Kidney epithelial cell (primary cell): Measurements from ENCODE around the gene APBB1IP. TPM values are rescaled to one million over a fixed set of nuclear protein-coding genes. Genes with fewer than 3 reads are reported as not detected.
"Not testable (repeated sequence)": the region's sequence is repeated elsewhere in the genome, so short reads cannot be mapped to it uniquely, and the experiment has no call there.

ENCODE experiments used
- DNase-seq: peaks from one replicate; pipeline ENCODE4 v3.0.0-alpha.2; 2010; ENCODE audit warnings: low read depth
- H3K27me3 ChIP-seq: 2 replicates; pipeline ENCODE4 v1.6.0; 2011; ENCODE audit warnings: low read length; ENCODE audit not compliant: control insufficient read depth, insufficient read depth
- H3K36me3 ChIP-seq: 2 replicates; pipeline ENCODE4 v1.5.1; 2011; ENCODE audit warnings: low read length; ENCODE audit not compliant: control insufficient read depth, insufficient read depth
- H3K4me3 ChIP-seq: 2 replicates; pipeline ENCODE4 v1.5.1; 2011; ENCODE audit warnings: low read depth, mild to moderate bottlenecking, control low read depth, low read length
- total RNA-seq: library from RNA; depleted of rRNA; stranded (reverse); fragments of >200 nt; gene quantifications from 2 replicates; pipeline ENCODE4 v1.2.3, GENCODE V29; 2015
- TF ChIP-seq, protein P1 (sequence below): IDR thresholded peaks from 2 replicates; pipeline ENCODE4 v1.5.1; 2011; ENCODE audit warnings: mild to moderate bottlenecking, moderate library complexity, low read length, control low read depth, inconsistent platforms; ENCODE audit not compliant: insufficient read depth, poor library complexity, severe bottlenecking

The APBB1IP gene
- total RNA-seq, 1 donor from 2014 or later: 1.8 TPM

DNA sequence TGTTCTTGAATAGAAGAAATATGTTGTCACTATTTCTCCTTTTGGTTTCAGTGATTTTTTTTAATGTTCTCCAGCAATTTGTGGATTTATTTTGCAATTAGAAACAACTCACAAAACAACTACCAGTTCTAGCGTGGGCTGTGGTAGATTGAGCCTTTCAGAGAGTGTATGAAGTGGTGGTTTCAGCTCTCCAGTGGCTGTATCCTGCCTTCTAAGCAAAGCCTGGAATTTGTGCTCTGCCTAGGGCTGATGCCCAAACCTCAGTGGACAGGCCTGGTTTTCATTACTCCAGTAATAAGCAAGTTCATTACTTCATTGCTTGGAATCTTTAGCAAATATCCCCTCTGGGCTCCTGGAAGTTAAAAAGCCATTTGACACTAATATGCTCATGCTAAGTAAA is 35.9 kb downstream of the APBB1IP start:
- Histone ChIP-seq H3K36me3 (no peaks in the 10 kb centered on the region), H3K4me3 (no peak overlapping the region), H3K27me3 (no peaks in the 10 kb centered on the region)
- TF ChIP-seq, protein P1, sequence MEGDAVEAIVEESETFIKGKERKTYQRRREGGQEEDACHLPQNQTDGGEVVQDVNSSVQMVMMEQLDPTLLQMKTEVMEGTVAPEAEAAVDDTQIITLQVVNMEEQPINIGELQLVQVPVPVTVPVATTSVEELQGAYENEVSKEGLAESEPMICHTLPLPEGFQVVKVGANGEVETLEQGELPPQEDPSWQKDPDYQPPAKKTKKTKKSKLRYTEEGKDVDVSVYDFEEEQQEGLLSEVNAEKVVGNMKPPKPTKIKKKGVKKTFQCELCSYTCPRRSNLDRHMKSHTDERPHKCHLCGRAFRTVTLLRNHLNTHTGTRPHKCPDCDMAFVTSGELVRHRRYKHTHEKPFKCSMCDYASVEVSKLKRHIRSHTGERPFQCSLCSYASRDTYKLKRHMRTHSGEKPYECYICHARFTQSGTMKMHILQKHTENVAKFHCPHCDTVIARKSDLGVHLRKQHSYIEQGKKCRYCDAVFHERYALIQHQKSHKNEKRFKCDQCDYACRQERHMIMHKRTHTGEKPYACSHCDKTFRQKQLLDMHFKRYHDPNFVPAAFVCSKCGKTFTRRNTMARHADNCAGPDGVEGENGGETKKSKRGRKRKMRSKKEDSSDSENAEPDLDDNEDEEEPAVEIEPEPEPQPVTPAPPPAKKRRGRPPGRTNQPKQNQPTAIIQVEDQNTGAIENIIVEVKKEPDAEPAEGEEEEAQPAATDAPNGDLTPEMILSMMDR: no peak
- no peak for DNase-seq

DNA sequence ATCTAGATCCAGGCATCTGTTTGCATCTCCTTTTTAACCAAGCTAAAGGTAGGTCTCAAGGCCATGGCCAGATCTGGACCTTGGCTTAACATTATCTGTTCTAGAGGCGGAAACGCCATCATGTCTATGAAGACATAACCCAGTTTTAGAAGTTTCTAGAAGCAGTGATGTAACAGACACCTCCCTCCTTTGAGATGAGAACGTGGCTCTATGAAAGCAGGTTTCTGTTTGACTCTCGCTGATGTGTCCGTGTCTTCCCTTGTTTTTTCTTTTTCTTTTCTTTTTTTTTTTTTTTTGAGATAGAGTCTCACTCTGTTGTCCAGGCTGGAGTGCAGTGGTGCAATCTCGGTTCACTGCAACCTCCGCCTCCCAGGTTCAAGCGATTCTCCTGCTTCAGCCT is 36.7 kb downstream of the APBB1IP start:
- H3K4me3 ChIP-seq, H3K36me3 ChIP-seq, DNase-seq, H3K27me3 ChIP-seq: not testable (repeated sequence)

DNA sequence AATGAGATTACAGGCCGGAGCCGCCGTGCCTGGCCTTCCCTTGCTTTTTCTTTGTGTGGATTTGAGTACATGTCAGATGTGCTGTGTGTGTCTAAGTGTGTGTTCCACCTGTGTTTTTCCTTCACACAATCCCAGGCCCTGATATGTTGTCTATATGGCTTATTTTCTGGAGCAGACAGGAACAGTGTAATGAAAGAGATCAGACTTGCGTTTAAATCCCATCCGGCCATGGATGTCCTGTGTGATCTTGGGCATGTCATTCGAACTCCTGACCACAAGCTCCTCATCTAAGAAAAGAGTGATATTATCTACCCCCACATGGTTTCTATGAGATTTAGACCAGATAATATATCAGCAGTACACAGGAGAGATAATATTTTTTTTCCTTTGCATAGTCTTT is 37.2 kb downstream of the APBB1IP start:
- no peaks in the 10 kb centered on the region for H3K27me3 ChIP-seq
- H3K4me3 ChIP-seq: no peak overlapping the region
- TF ChIP-seq, protein P1: no peak
- no peaks in the 10 kb centered on the region for H3K36me3 ChIP-seq
- DNase-seq: no peak

DNA sequence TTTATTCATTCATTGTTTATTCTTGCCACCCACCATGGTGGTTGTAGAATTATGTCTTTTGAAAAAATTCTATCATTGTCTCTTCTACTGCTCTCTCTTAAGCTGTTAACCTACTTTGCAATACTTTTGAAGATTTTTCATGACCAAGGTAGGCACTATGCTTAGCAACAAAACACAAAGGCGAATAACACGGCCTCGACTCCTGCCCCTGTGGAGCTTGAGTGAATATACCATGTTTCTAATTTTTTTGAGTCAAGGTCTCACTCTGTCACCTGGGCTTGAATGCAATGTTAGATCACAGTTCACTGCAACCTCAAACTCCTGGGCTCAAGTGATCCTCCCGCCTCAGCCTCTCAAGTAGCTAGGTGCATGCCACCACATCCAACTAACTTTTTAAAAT is 39.4 kb downstream of the APBB1IP start:
- no peak for DNase-seq
- TF ChIP-seq, protein P1: no peak
- H3K4me3 ChIP-seq: no peak overlapping the region
- no peaks in the 10 kb centered on the region for H3K27me3 ChIP-seq
- no peaks in the 10 kb centered on the region for H3K36me3 ChIP-seq

DNA sequence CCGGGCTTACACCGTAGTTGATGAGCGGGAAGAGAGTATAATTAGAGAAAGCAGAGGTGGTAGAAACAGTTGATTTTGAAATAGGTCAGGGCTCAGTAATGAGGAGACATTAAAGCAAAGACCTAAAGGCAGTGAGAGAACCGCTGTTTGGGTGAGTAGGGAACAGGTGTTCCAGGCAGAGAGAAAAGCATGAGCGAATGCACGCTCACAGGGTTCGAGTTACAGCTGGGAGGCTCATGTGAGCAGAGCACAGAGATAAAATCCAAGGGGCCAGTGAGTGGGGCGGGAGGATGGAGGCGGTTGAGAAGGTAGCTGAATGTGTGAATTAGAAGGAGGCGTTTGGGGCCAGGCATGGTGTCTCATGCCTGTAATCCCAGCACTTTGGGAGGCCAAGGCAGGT is 39.9 kb downstream of the APBB1IP start:
- no peak for DNase-seq
- no peaks in the 10 kb centered on the region for H3K36me3 ChIP-seq
- TF ChIP-seq, protein P1: no peak
- H3K4me3 ChIP-seq: no peak overlapping the region
- no peaks in the 10 kb centered on the region for H3K27me3 ChIP-seq

DNA sequence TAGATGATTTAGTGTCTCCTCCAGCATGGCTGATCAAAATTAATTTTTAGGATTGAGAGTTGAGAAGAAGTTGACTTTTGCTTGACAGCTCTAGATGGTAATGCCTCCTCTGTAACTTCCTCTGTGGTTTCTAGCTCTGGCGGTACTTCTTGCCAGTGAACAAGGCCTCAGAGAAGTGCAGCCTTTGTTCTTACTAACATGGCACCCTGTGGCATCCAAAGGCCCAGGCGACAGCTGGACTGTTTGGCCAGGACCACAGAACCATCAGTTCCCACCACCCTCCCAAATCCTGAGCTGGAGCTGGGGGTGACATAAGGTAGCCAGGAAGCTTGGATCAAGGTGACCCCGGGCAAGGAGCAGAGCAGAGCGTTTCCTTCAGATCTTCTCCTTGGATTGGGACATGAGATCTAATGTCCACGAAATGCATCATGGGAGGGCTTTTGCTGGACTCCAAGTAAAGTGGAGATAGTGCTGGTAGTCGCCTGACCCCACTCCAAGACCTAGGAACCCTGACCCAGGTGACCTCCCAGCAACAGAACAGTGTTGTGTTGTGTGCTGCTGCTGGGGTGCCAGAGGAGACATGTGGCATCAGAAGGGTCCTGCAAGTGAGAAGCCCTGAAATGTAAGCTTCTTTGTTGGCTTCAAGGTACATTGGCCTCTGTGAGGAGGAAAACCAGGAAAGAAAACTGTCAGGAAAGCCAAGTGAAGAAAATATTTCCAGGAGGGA is 41.8 kb downstream of the APBB1IP start:
- Histone ChIP-seq H3K36me3 (no peaks in the 10 kb centered on the region), H3K4me3 (no peak overlapping the region), H3K27me3 (no peaks in the 10 kb centered on the region)
- TF ChIP-seq, protein P1: no peak
- no peak for DNase-seq
